ENCODE measurements around the gene NOXRED1.
A peak's percentile ranks its signal among the peaks of the same experiment; 100 is the strongest.

NOXRED1 gene

DNA sequence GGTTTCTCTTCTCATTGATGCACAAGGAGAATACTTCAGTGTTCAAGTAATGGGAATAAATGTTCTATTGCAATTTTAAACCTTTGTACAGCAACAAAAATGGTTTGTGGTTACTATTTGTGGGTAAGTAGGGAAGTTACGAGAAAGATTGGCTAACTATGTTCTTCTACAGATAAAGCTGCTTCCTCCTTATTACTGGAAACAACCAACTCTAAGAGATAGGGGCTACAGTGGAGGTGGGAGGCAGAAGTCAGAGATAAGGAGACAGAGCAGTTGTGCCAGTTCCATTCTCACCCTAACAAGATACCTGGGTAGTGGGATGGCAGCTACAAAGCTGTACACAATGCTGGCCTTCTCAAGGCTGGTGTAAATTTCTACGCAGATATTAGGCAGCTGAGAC is 16.2 kb downstream of the NOXRED1 start:
- Histone ChIP-seq H3K9me3 (no peaks in the 10 kb centered on the region), H3K27me3 (no peaks in the 10 kb centered on the region), H3K4me3 (ENCODE audit: low read depth in 1 of 2, low read length in 1 of 2) (peak overlapping the region; percentile 52 to 57), H3K4me1 (ENCODE audit: control insufficient read depth in 1 of 2, insufficient read depth in 1 of 2, low read depth in 1 of 2, low read length in 1 of 2) (peaks cover 32 to 39% of the 10 kb centered on the region in 2 experiments), H3K36me3 (no peaks in the 10 kb centered on the region), H3K27ac (peak overlapping the region; percentile 88)
- TF ChIP-seq, protein P1, sequence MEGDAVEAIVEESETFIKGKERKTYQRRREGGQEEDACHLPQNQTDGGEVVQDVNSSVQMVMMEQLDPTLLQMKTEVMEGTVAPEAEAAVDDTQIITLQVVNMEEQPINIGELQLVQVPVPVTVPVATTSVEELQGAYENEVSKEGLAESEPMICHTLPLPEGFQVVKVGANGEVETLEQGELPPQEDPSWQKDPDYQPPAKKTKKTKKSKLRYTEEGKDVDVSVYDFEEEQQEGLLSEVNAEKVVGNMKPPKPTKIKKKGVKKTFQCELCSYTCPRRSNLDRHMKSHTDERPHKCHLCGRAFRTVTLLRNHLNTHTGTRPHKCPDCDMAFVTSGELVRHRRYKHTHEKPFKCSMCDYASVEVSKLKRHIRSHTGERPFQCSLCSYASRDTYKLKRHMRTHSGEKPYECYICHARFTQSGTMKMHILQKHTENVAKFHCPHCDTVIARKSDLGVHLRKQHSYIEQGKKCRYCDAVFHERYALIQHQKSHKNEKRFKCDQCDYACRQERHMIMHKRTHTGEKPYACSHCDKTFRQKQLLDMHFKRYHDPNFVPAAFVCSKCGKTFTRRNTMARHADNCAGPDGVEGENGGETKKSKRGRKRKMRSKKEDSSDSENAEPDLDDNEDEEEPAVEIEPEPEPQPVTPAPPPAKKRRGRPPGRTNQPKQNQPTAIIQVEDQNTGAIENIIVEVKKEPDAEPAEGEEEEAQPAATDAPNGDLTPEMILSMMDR (IDR thresholded peaks at IDR 0.05): no peak

DNA sequence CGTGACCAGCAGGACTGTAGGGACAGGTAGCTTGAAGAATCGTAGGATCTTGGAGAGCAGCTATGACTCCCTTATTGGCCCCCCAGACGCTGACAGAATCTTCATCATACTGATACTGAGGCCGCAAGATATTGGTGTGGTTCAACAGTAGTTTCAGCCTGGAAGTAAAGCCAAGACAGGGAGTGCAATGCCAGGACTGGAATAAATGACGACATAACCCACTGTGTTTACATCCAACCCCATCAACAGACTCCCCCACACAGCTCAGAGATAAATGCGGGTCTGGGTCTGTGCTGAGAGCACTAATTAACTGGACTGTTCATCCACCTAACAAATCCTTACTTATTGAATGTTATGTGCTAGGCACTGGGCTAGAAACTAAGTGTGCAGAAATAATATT is 16.6 kb downstream of the NOXRED1 start:
- H3K27me3 ChIP-seq: no peaks in the 10 kb centered on the region
- H3K36me3 ChIP-seq: no peaks in the 10 kb centered on the region
- H3K4me1 ChIP-seq (ENCODE audit: control insufficient read depth in 1 of 2, insufficient read depth in 1 of 2, low read depth in 1 of 2, low read length in 1 of 2): peaks cover 32 to 39% of the 10 kb centered on the region in 2 experiments
- peak overlapping the region; percentile 52 to 57 for H3K4me3 ChIP-seq (ENCODE audit: low read depth in 1 of 2, low read length in 1 of 2)
- peak overlapping the region; percentile 88 for H3K27ac ChIP-seq
- TF ChIP-seq, protein P1 (IDR thresholded peaks at IDR 0.05): no peak
- H3K9me3 ChIP-seq: no peaks in the 10 kb centered on the region

DNA sequence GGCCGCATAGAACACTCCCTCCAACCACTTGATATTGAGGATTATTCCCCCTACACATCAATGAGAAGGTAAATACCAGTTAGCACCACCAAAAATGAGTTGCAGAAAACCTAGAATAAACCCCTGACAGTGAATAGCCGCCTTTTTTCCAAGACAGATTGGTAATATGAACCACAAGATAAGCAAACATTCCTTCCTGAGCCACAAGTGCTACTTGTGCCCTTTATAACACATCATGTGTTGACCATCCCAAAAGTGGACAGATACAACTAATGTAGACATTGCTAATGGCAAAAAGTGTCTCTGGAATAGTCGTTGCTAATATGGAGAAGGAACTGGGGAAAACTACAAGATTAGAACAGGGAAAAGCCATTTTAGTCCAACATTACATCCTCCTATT is 17.2 kb downstream of the NOXRED1 start:
- Histone ChIP-seq H3K9me3 (no peaks in the 10 kb centered on the region), H3K27ac (peak overlapping the region; percentile 88), H3K4me1 (ENCODE audit: control insufficient read depth in 1 of 2, insufficient read depth in 1 of 2, low read depth in 1 of 2, low read length in 1 of 2) (peaks cover 32 to 39% of the 10 kb centered on the region in 2 experiments), H3K27me3 (no peaks in the 10 kb centered on the region), H3K4me3 (ENCODE audit: low read depth in 1 of 2, low read length in 1 of 2) (no peak overlapping the region), H3K36me3 (no peaks in the 10 kb centered on the region)
- TF ChIP-seq, protein P1 (IDR thresholded peaks at IDR 0.05): no peak

DNA sequence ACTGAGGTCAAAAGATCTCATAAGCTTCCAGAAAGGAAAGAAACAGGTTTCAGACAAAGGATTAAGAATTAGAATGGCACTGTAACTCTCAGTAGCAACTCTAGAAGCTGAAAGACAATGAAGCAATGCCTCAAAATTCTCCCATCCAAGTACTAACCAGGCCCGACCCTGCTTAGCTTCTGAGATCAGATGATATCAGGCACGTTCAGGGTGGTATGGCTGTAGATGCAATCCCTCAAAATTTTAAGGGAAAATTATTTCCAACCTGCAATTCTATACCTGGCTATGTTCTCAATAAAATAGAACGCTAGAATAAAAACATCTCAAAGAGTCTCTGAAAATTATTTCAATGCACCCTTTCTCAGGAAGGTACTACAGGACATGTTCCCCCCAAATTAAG is 19.6 kb downstream of the NOXRED1 start:
- H3K27ac ChIP-seq: no peak overlapping the region
- TF ChIP-seq, protein P1 (IDR thresholded peaks at IDR 0.05): no peak
- H3K9me3 ChIP-seq: no peaks in the 10 kb centered on the region
- H3K36me3 ChIP-seq: no peaks in the 10 kb centered on the region
- H3K4me1 ChIP-seq (ENCODE audit: control insufficient read depth in 1 of 2, insufficient read depth in 1 of 2, low read depth in 1 of 2, low read length in 1 of 2): peaks cover 32 to 33% of the 10 kb centered on the region in 2 experiments
- no peaks in the 10 kb centered on the region for H3K27me3 ChIP-seq
- H3K4me3 ChIP-seq (ENCODE audit: low read depth in 1 of 2, low read length in 1 of 2): no peak overlapping the region

DNA sequence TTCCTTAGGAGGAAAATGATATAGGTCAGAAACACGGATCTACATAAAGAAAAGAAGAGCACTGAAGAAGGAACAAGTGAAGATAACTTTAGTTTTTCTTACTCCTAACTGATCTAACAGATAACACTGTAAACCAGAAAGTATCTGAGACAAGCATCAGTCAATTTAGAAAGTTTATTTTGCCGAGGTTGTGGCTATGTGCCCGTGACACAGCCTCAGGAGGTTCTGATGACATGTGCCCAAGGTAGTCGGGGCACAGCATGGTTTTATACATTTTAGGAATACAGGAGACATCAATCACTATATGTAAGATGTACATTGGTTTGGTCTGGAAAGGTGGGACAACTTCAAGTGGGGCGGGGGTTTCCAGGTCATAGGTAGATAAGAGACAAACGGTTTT is 23.1 kb downstream of the NOXRED1 start:
- TF ChIP-seq, protein P1 (IDR thresholded peaks at IDR 0.05): no peak
- Histone ChIP-seq H3K27ac (no peak overlapping the region), H3K9me3 (no peaks in the 10 kb centered on the region), H3K36me3 (no peaks in the 10 kb centered on the region), H3K4me3 (ENCODE audit: low read depth in 1 of 2, low read length in 1 of 2) (no peak overlapping the region), H3K4me1 (ENCODE audit: control insufficient read depth in 1 of 2, insufficient read depth in 1 of 2, low read depth in 1 of 2, low read length in 1 of 2) (no peaks in the 10 kb centered on the region), H3K27me3 (no peaks in the 10 kb centered on the region)

DNA sequence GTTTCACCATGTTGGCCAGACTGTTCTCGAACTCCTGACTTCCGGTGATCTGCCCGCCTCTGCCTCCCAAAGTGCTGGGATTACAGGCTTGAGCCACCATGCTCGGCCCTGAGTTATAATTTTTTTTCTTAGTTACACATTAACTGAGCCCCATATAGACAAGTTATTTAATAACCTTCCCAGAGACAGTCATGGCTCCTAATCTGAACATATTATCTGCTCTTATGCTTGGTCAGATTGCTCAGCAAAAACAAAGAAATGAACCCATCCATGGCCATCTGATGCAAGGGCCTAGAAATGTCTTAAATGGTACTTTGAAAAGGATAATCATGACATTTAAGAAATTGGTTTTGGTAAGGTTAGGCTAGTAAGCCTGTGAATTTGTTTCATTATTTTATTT is 33.1 kb downstream of the NOXRED1 start:
- Histone ChIP-seq H3K36me3 (no peaks in the 10 kb centered on the region), H3K27ac (no peak overlapping the region), H3K27me3 (no peaks in the 10 kb centered on the region), H3K4me1 (ENCODE audit: control insufficient read depth in 1 of 2, insufficient read depth in 1 of 2, low read depth in 1 of 2, low read length in 1 of 2) (no peaks in the 10 kb centered on the region), H3K4me3 (ENCODE audit: low read depth in 1 of 2, low read length in 1 of 2) (no peak overlapping the region), H3K9me3 (no peaks in the 10 kb centered on the region)
- TF ChIP-seq, protein P1 (IDR thresholded peaks at IDR 0.05): no peak
